ENCODE measurements around the gene TCP1.

DNA sequence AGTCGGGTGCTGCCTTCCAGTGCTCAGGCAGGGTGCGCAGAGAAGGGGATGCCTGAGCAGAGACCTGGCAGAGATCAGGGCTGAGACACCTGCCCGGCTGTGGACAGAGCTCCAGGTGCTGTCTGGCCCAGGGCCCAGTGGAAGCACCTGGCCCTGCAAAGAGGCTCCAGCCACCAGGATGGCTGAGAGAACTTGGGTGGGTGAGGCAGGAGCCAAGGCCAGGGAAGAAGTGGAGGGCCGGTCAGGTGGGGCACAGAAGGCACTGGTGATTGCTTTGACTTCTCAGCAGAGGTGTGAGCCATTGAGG is 41.9 kb upstream of the TCP1 start:
- no peak for TF ChIP-seq SIX5 (IDR thresholded peaks at IDR 0.05; ENCODE audit: borderline replicate concordance in 1 of 2, insufficient read depth in 1 of 2, low read depth in 1 of 2, low read length in 2 of 2)
- no peak for TF ChIP-seq FOXA1 (IDR thresholded peaks at IDR 0.05; ENCODE audit: borderline replicate concordance)

All from K562 (cell line).